A673 (cell line): ENCODE results near the gene PPP1R12C. TPM values are rescaled to one million over a fixed set of nuclear protein-coding genes. Genes with fewer than 3 reads are reported as not detected.

ENCODE experiments used
- BruUV-seq: library from RNA; stranded (reverse); fragments of 400-500 nt; replicated peaks from 2 replicates; lab custom pipeline; 2021; lab: Mats Ljungman, UMichigan
- CTCF ChIA-PET: fragments of 300-600 bp; sonication (Branson Sonifier 250); formaldehyde crosslinking; loops from one replicate; lab custom pipeline; 2022; ENCODE audit warnings: antibody characterized with exemption; lab: Charles Lee
- POLR2A ChIA-PET: fragments of 300-600 bp; sonication (Branson Sonifier 250); formaldehyde crosslinking; loops from one replicate; lab custom pipeline; 2022; ENCODE audit warnings: antibody characterized with exemption; ENCODE audit not compliant: low non-redundant PET; lab: Charles Lee
- DNase-seq: peaks from one replicate; pipeline ENCODE4 v3.0.0-alpha.2; 2015; ENCODE audit warnings: low spot score
- H3K27ac ChIP-seq: fragments of 200-600 bp; sonication (generic); 2 replicates; pipeline ENCODE4 v1.5.1; 2016; ENCODE audit warnings: mixed run types, low read depth, mild to moderate bottlenecking, mixed read lengths, antibody characterized with exemption, low read length; ENCODE audit not compliant: poor library complexity, severe bottlenecking
- H3K27me3 ChIP-seq: fragments of 200-600 bp; sonication (generic); replicated peaks from 2 replicates; pipeline ENCODE4 v1.6.1; 2017; ENCODE audit warnings: mixed run types, low read depth, mild to moderate bottlenecking, mixed read lengths, antibody characterized with exemption, low read length; ENCODE audit not compliant: insufficient read depth, poor library complexity
- H3K36me3 ChIP-seq: fragments of 200-600 bp; sonication (generic); 2 replicates; pipeline ENCODE4 v1.6.1; 2016; ENCODE audit warnings: mixed run types, mild to moderate bottlenecking, mixed read lengths, antibody characterized with exemption, low read length; ENCODE audit not compliant: insufficient read depth, poor library complexity, severe bottlenecking
- H3K4me1 ChIP-seq: fragments of 200-600 bp; sonication (generic); 2 replicates; pipeline ENCODE4 v1.6.1; 2017; ENCODE audit warnings: mixed run types, mild to moderate bottlenecking, mixed read lengths, antibody characterized with exemption, low read length; ENCODE audit not compliant: insufficient read depth, poor library complexity, severe bottlenecking
- H3K4me3 ChIP-seq: fragments of 200-600 bp; sonication (generic); 2 replicates; pipeline ENCODE4 v1.5.1; 2016; ENCODE audit warnings: low read depth, mixed run types, mild to moderate bottlenecking, mixed read lengths, low read length; ENCODE audit not compliant: poor library complexity, severe bottlenecking
- H3K9me3 ChIP-seq: fragments of 200-600 bp; sonication (generic); 2 replicates; pipeline ENCODE4 v1.6.1; 2016; ENCODE audit warnings: mixed run types, low read depth, mild to moderate bottlenecking, mixed read lengths, antibody characterized with exemption, low read length; ENCODE audit not compliant: poor library complexity, severe bottlenecking
- EZH2 ChIP-seq: fragments of 200-600 bp; sonication (generic); IDR thresholded peaks from 2 replicates; pipeline ENCODE4 v1.6.1; 2017; ENCODE audit warnings: borderline replicate concordance, low read depth, mild to moderate bottlenecking, mixed read lengths, antibody characterized with exemption, low read length; ENCODE audit not compliant: poor library complexity, severe bottlenecking
- intact Hi-C: fragments of 100-400 bp; cut with micrococcal nuclease; formaldehyde crosslinking; loops from one replicate; pipeline ENCODE4 v1.10.0; 2022; ENCODE audit not compliant: unreplicated experiment
- total RNA-seq: library from RNA; stranded (reverse); gene quantifications from 2 replicates; pipeline ENCODE4 v1.2.3, GENCODE V29; 2021
- TF ChIP-seq, protein P1 (sequence below): fragments of 300-800, 200-600 bp; sonication (generic); conservative IDR thresholded peaks from 2 replicates; pipeline ENCODE4 v1.5.1; 2017; ENCODE audit warnings: low read depth, mild to moderate bottlenecking, antibody characterized with exemption, low read length, moderate library complexity, mixed read lengths

PPP1R12C gene
- total RNA-seq, 1 experiment from 2014 or later: 94.6 TPM

DNA sequence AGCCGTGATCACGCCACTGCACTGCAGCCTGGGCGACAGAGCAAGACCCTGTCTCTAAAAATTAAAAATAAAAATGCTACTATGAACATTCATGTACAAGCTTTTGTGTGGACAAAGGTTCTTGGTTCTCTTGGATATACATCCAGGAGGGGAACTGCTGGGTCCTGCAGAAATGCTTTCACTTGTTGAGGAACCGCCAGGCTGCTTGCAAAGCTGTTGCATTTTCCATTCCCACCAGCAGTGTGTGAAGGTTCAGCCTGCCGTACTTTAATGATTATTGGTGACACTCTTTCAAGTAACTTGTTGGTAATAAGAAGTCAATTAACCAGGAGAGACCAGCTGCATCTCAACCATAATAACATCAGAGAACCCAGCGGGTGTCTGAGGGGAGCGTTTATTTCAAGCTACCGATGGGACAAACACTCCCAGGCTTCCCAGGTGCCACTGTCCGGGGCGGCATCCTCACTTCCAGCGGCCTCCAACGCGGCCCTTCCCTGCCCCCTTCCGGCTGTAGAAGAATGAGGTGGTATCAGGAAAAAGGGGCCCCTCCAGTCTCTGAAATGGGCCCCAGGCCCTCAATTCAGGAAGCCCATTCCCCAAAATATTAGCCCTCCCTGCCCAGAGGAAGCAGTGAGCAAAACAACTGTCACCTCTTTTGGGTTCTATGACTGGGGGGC is 15.2 kb upstream of the PPP1R12C start:
- POLR2A ChIA-PET: no interaction called here

DNA sequence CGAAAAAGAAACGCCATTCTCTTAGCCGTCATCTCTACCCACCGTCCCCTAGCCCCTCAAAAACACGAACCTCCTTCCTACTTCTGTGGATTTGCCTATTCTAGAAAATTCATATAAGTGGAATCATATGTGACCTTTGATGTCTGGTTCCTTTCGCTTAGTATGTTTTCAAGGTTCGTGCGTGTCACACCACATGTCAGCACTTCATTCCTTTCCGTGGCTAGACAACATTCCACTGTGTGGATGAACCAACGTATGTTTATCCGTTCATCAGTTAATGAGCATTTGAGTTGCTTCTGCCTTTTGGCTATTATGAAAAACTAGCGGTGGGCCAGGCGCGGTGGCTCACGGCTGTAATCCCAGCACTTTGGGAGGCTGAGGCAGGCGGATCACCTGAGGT is 14.0 kb upstream of the PPP1R12C start:
- Histone ChIP-seq H3K27me3 (no peaks in the 10 kb centered on the region), H3K27ac (no peak overlapping the region), H3K36me3 (no peaks in the 10 kb centered on the region), H3K4me1 (peaks cover 4% of the 10 kb centered on the region), H3K4me3 (no peak overlapping the region), H3K9me3 (no peaks in the 10 kb centered on the region)
- TF ChIP-seq, protein P1, sequence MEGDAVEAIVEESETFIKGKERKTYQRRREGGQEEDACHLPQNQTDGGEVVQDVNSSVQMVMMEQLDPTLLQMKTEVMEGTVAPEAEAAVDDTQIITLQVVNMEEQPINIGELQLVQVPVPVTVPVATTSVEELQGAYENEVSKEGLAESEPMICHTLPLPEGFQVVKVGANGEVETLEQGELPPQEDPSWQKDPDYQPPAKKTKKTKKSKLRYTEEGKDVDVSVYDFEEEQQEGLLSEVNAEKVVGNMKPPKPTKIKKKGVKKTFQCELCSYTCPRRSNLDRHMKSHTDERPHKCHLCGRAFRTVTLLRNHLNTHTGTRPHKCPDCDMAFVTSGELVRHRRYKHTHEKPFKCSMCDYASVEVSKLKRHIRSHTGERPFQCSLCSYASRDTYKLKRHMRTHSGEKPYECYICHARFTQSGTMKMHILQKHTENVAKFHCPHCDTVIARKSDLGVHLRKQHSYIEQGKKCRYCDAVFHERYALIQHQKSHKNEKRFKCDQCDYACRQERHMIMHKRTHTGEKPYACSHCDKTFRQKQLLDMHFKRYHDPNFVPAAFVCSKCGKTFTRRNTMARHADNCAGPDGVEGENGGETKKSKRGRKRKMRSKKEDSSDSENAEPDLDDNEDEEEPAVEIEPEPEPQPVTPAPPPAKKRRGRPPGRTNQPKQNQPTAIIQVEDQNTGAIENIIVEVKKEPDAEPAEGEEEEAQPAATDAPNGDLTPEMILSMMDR: no peak
- no peak for TF ChIP-seq EZH2
- no TSS peak for BruUV-seq
- intact Hi-C loops: no loop called here
- ChIA-PET CTCF (no interaction called here), POLR2A (interaction anchor here (0.7 kb wide), 1 partner anchor 317 kb away, joined by 11 read pairs; no protein-coding TSS in a partner anchor)
- DNase-seq: no peak

More for the DNA sequence above, 15.2 kb upstream of the PPP1R12C start:
- DNase-seq: no peak
- intact Hi-C loops: no loop called here
- TF ChIP-seq, protein P1: no peak
- no peak for TF ChIP-seq EZH2
- H3K9me3 ChIP-seq: no peaks in the 10 kb centered on the region
- CTCF ChIA-PET: no interaction called here
- H3K4me3 ChIP-seq: no peak overlapping the region
- H3K4me1 ChIP-seq: peaks cover 4% of the 10 kb centered on the region
- no peaks in the 10 kb centered on the region for H3K27me3 ChIP-seq
- H3K36me3 ChIP-seq: no peaks in the 10 kb centered on the region
- no TSS peak for BruUV-seq
- no peak overlapping the region for H3K27ac ChIP-seq

DNA sequence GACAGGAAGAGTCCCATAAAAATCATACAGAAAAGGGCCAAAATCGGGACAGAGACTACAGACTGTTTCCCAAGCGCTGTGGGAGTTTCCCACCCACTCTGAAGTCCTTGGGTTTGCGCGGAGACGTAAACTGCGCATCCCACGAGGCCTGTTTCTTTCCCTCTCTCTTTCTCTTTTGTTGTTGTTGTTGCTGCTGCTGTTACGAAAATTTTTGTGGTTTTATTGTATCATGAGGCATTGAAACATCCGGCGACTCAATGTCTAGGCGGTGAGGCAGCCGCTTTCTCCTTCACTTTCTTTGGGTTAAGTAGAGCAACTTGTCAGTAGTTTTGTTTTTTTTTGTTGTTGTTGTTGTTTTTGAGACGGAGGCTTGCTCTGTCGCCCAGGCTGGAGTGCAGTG is 1.6 kb upstream of the PPP1R12C start:
- ChIA-PET POLR2A (no interaction called here), CTCF (no interaction called here)
- no peak for DNase-seq
- BruUV-seq: no TSS peak
- TF ChIP-seq, protein P1: no peak
- no peak for TF ChIP-seq EZH2
- Histone ChIP-seq H3K4me3 (no peak overlapping the region), H3K27me3 (peaks cover 5% of the 10 kb centered on the region), H3K4me1 (peaks cover 15% of the 10 kb centered on the region), H3K36me3 (no peaks in the 10 kb centered on the region), H3K27ac (no peak overlapping the region), H3K9me3 (no peaks in the 10 kb centered on the region)
- intact Hi-C loops: no loop called here
